ENCODE results near the gene TAB2. TPM values are rescaled to one million over a fixed set of nuclear protein-coding genes. Genes with fewer than 3 reads are reported as not detected.
A peak's percentile ranks its signal among the peaks of the same experiment; 100 is the strongest.

Gene TAB2
- polyA plus RNA-seq, 3 donors = 3.1 to 32.0 (median 6.0) TPM

DNA sequence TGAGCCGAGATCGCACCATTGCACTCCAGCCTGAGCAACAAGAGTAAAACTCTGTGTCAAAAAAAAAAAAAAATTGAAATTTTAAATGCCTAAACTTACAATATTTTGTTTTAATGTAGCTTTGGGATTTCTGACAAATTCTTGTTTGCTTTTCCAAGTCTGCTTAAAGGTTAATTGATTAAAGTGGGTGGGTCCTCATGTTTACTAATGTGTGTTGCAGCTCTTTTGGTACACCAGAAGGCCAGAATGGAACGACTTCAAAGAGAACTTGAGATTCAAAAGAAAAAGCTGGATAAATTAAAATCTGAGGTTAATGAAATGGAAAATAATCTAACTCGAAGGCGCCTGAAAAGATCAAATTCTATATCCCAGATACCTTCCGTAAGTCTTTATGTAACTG, 79.9 kb downstream of the TAB2 start:
- Histone ChIP-seq H3K36me3 (replicated peaks in 1 of 2; ENCODE audit: control insufficient read depth in 1 of 2, insufficient read depth in 2 of 2, low read length in 2 of 2) (peaks cover 56 to 87% of the 10 kb centered on the region in 2 donors), H3K4me2 (replicated peaks; ENCODE audit: extremely low read depth, low read length, poor library complexity, severe bottlenecking) (no peak overlapping the region), H3K4me3 (replicated peaks in 1 of 3; ENCODE audit: low read depth in 2 of 3, low read length in 3 of 3) (no peak overlapping the region), H2AFZ (ENCODE audit: insufficient read depth, low read depth, low read length, poor library complexity, severe bottlenecking) (no peak overlapping the region), H4K20me1 (ENCODE audit: insufficient read depth, low read length) (peaks cover 60% of the 10 kb centered on the region), H3K27me3 (ENCODE audit: control insufficient read depth in 2 of 2, insufficient read depth in 2 of 2, low read length in 2 of 2) (no peaks in the 10 kb centered on the region), H3K79me2 (ENCODE audit: insufficient read depth, low read length) (peaks cover 43% of the 10 kb centered on the region), H3K4me1 (ENCODE audit: control insufficient read depth in 1 of 2, insufficient read depth in 2 of 2, low read length in 2 of 2) (no peaks in the 10 kb centered on the region), H3K27ac (ENCODE audit: low read depth in 1 of 2, low read length in 2 of 2) (no peak overlapping the region), H3K9me3 (replicated peaks in 1 of 2; ENCODE audit: control insufficient read depth in 1 of 2, insufficient read depth in 1 of 2, low read length in 2 of 2) (no peaks in the 10 kb centered on the region), H3K9ac (ENCODE audit: insufficient read depth, low read length, poor library complexity, severe bottlenecking) (no peak overlapping the region)
- peaks cover 53 to 76% of the 10 kb centered on the region in 2 donors for H3K36me3 Mint-ChIP-seq
- peaks cover 0 to 1% (median 0%) of the 10 kb centered on the region in 7 donors for H3K9me3 Mint-ChIP-seq
- TF ChIP-seq, protein P1, sequence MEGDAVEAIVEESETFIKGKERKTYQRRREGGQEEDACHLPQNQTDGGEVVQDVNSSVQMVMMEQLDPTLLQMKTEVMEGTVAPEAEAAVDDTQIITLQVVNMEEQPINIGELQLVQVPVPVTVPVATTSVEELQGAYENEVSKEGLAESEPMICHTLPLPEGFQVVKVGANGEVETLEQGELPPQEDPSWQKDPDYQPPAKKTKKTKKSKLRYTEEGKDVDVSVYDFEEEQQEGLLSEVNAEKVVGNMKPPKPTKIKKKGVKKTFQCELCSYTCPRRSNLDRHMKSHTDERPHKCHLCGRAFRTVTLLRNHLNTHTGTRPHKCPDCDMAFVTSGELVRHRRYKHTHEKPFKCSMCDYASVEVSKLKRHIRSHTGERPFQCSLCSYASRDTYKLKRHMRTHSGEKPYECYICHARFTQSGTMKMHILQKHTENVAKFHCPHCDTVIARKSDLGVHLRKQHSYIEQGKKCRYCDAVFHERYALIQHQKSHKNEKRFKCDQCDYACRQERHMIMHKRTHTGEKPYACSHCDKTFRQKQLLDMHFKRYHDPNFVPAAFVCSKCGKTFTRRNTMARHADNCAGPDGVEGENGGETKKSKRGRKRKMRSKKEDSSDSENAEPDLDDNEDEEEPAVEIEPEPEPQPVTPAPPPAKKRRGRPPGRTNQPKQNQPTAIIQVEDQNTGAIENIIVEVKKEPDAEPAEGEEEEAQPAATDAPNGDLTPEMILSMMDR (IDR thresholded peaks at IDR 0.05) = no peak
- no peak for DNase-seq
- H3K4me1 Mint-ChIP-seq = peaks cover 4% of the 10 kb centered on the region
- no peak overlapping the region for H3K4me3 Mint-ChIP-seq
- H3K27me3 Mint-ChIP-seq (ENCODE audit: low read depth in 3 of 3) = no peaks in the 10 kb centered on the region
- intact Hi-C loops (cut with micrococcal nuclease) = no loop called here
- no peak overlapping the region for H3K27ac Mint-ChIP-seq
- WGBS (ENCODE audit: insufficient coverage) = no CpG with 5 or more reads among the region's 6 CpGs

DNA sequence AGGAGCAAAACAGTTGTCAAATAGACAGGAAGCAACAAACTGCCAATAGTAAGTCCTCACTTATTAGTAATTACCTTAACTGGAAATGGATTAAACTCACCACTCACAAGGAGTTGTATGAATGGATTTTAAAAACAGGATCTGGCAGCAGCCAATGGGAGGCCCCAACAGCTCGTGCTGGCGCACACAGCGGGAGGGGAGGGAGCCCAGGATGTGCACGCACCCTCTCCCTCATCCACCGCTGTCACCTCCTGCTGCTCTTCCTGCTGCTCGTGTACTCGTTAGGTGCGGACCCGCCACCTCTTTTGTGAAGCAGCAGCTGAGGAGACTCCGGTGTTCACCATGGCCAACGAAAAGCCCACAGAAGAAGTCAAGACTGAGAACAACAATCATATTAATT, 82.5 kb downstream of the TAB2 start, which contains the start of gene SUMO4:
Gene SUMO4, plus strand, starts transcription at position 213 of the 400 bp plus-strand sequence. Its CDS starts 130 bp downstream, at position 343.
- peaks cover 65 to 82% of the 10 kb centered on the region in 2 donors for H3K36me3 Mint-ChIP-seq
- 97% methylated on average over 4 of the region's 11 CpGs for WGBS (ENCODE audit: insufficient coverage)
- H3K27ac Mint-ChIP-seq = peak within 1 kb of the TSS in 2 of 7 donors; percentile 13 to 16
- no peak within 1 kb of the TSS for H3K4me3 Mint-ChIP-seq
- H3K9me3 Mint-ChIP-seq = peaks cover 0 to 1% (median 0%) of the 10 kb centered on the region in 7 donors
- no peak within 1 kb of the TSS for H3K27ac ChIP-seq (ENCODE audit: low read depth in 1 of 2, low read length in 2 of 2)
- H3K4me2 ChIP-seq (replicated peaks; ENCODE audit: extremely low read depth, low read length, poor library complexity, severe bottlenecking) = no peak within 1 kb of the TSS
- H3K9me3 ChIP-seq (replicated peaks in 1 of 2; ENCODE audit: control insufficient read depth in 1 of 2, insufficient read depth in 1 of 2, low read length in 2 of 2) = no peaks in the 10 kb centered on the region
- no peak for DNase-seq
- H3K79me2 ChIP-seq (ENCODE audit: insufficient read depth, low read length) = peaks cover 17% of the 10 kb centered on the region
- no peak within 1 kb of the TSS for H3K4me3 ChIP-seq (replicated peaks in 1 of 3; ENCODE audit: low read depth in 2 of 3, low read length in 3 of 3)
- peaks cover 0 to 2% (median 0%) of the 10 kb centered on the region in 3 donors for H3K27me3 Mint-ChIP-seq (ENCODE audit: low read depth in 3 of 3)
- no peak within 1 kb of the TSS for H3K9ac ChIP-seq (ENCODE audit: insufficient read depth, low read length, poor library complexity, severe bottlenecking)
- H2AFZ ChIP-seq (ENCODE audit: insufficient read depth, low read depth, low read length, poor library complexity, severe bottlenecking) = no peak within 1 kb of the TSS
- H3K27me3 ChIP-seq (ENCODE audit: control insufficient read depth in 2 of 2, insufficient read depth in 2 of 2, low read length in 2 of 2) = no peaks in the 10 kb centered on the region
- peaks cover 6% of the 10 kb centered on the region for H3K4me1 Mint-ChIP-seq
- peaks cover 56 to 89% of the 10 kb centered on the region in 2 donors for H3K36me3 ChIP-seq (replicated peaks in 1 of 2; ENCODE audit: control insufficient read depth in 1 of 2, insufficient read depth in 2 of 2, low read length in 2 of 2)
- H4K20me1 ChIP-seq (ENCODE audit: insufficient read depth, low read length) = peaks cover 43% of the 10 kb centered on the region
- no peaks in the 10 kb centered on the region for H3K4me1 ChIP-seq (ENCODE audit: control insufficient read depth in 1 of 2, insufficient read depth in 2 of 2, low read length in 2 of 2)
- intact Hi-C loops (cut with micrococcal nuclease) = no loop called here
- TF ChIP-seq, protein P1 (IDR thresholded peaks at IDR 0.05) = no peak
